Measurements from ENCODE around the gene FBXO33.

FBXO33 gene

DNA sequence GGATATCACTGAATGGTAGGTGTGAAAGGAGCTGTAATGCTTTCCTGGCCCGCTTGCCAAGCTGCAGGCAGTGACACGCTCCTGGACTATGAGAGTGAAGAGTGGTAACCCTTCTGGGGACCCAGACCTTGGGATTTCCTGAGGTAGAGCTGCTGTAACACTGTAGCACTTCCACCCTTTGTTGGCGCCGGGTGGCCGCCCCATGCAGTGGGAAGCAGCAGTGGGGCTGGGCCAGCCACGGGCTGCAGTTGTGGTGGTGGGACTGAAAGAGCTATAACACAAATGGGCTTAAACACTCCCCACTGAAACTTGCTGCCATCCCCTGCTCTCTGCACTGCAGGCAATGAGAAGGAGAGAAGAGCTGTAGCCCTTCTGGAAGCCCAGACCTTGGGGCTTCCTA lies 9.6 kb upstream of the FBXO33 start:
- TF ChIP-seq ZFX (IDR thresholded peaks at IDR 0.05), result no peak
- TF ChIP-seq, protein P1, sequence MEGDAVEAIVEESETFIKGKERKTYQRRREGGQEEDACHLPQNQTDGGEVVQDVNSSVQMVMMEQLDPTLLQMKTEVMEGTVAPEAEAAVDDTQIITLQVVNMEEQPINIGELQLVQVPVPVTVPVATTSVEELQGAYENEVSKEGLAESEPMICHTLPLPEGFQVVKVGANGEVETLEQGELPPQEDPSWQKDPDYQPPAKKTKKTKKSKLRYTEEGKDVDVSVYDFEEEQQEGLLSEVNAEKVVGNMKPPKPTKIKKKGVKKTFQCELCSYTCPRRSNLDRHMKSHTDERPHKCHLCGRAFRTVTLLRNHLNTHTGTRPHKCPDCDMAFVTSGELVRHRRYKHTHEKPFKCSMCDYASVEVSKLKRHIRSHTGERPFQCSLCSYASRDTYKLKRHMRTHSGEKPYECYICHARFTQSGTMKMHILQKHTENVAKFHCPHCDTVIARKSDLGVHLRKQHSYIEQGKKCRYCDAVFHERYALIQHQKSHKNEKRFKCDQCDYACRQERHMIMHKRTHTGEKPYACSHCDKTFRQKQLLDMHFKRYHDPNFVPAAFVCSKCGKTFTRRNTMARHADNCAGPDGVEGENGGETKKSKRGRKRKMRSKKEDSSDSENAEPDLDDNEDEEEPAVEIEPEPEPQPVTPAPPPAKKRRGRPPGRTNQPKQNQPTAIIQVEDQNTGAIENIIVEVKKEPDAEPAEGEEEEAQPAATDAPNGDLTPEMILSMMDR (conservative IDR thresholded peaks at IDR 0.05), result no peak
- H3K27ac ChIP-seq, result no peak overlapping the region

DNA sequence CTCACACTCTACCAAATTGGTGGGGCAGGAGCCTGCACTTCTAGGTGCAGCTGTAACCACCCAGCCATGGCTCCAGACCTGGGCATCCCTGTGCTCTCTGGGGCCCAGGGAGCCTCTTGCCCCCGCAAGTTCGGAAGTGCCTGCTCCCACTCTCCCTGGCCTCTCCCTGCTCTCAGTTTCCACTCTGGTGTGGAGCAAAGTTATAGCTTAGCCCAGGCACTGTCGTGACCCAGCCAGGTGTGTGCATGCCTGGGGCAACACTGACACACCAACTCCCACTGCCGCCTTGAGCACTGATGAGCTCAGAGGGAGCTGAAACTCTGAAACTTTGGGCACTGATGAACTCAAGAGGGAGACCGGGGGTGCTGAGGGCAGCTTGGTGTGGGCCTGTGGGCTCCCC lies 8.7 kb upstream of the FBXO33 start:
- no peak for TF ChIP-seq ZFX (IDR thresholded peaks at IDR 0.05)
- TF ChIP-seq, protein P1 (conservative IDR thresholded peaks at IDR 0.05), result no peak
- no peak overlapping the region for H3K27ac ChIP-seq

DNA sequence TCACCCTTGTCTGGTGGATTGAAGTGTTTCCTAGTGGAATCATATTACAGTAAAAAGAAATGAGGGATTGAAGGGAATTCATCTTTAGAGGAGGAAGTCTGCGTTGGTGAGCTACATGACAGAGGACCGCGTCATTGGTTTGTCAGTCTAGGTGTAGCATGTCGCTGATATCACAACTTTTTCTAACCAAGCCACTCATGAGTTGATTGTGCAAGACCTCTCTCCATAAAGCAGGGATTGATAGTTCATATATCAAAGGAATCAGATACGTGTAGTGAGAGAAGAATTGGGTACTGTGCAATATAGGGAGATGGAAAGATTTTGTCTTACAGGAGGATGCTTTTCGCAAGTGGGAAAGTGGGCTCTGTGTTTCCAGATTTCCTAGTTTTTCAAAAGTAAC lies 3.0 kb upstream of the FBXO33 start:
- TF ChIP-seq ZFX (IDR thresholded peaks at IDR 0.05), result no peak
- TF ChIP-seq, protein P1 (conservative IDR thresholded peaks at IDR 0.05), result no peak
- H3K27ac ChIP-seq, result no peak overlapping the region

GRCh38 chr14:39434401-39434800 lies 2.2 kb upstream of the FBXO33 start:
- TF ChIP-seq, protein P1 (conservative IDR thresholded peaks at IDR 0.05), result no peak
- H3K27ac ChIP-seq, result no peak overlapping the region

DNA sequence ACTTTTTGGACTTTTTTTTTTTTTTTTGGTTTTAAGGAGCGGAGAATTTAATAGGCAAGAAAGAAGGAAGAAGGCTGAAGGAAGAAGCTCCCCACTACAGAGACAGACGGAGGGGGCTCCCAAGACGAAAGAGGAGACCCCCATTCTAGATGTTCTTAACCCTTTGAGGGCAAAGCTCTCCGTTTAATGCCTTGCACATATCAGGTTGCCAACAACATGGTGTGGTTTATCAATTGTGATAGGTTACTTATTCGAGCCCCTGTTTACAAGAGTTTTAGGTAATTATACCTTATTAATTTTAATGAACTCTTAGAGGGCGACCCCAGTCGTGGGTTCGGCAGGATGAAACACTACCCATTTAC lies 1.2 kb upstream of the FBXO33 start:
- no peak overlapping the region for H3K27ac ChIP-seq
- TF ChIP-seq, protein P1 (conservative IDR thresholded peaks at IDR 0.05), result no peak
- no peak for TF ChIP-seq ZFX (IDR thresholded peaks at IDR 0.05)

DNA sequence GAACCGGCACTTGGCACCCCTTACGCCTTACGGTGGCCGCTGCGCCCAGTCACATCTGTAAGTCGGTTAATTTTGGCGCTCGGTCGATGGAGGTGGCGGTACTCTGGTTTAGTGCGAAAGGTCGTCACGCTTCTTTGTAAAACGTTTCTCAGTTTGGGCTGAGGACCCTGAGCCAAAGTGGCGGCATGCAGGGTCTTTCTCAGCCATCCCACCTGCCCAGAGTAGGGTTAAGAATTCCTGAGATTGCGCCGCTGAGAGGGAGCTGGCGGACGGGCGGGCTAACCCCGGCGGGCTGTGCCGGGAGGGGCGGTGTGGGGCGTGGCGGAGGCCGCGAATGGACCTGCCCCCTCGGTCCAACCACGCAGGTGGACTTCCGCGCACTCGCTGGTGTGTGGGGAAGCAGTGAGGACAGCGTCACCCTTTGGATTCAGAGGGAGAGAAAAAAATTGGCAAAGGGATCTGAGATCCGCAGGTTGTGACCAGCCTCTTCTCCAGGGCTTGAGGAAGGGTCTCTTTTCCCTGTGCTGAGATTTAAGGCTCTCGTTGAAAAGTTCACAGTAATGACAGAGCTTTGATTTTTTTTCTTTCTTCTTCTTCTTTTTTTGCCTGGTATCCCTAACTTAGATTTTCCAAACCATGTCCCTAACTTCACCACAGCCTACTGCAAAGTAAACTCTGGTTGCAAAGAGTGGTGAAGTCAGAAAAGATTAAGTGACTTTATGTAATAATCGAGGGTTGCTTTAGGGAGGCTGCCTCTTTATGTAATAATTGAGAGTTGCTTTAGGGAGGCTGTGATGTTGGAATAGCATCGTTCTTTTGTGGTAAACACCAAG lies 602 bp upstream of the FBXO33 start:
- peak overlapping the region; percentile 89 for H3K27ac ChIP-seq
- TF ChIP-seq, protein P1 (conservative IDR thresholded peaks at IDR 0.05), result peak; percentile 57
- no peak for TF ChIP-seq ZFX (IDR thresholded peaks at IDR 0.05)

- H3K27ac ChIP-seq, result peak overlapping the region; percentile 89
- peak; percentile 33; the same call in 1 of the 2 replicates for TF ChIP-seq ZFX (IDR thresholded peaks at IDR 0.05)
- TF ChIP-seq, protein P1 (conservative IDR thresholded peaks at IDR 0.05), result no peak
These were observed 636 bp downstream of the FBXO33 start for GRCh38 chr14:39431416-39432178.

All from C4-2B (cell line).